HAP-1 (cell line): ENCODE measurements around the gene TEX101.
A peak's percentile ranks its signal among the peaks of the same experiment; 100 is the strongest.

ENCODE experiments used
- DNase-seq, 2 experiments: peaks; one replicate each; pipeline ENCODE4 v3.0.0-alpha.2; 2016 to 2020; ENCODE audit warnings: low spot score in 2 of 2
- H3K27me3 ChIP-seq: fragments of 250-450 bp; sonication (Bioruptor Pico); 2 replicates; pipeline ENCODE4 v1.5.1; 2020; ENCODE audit warnings: low read depth, mild to moderate bottlenecking, moderate library complexity
- H3K36me3 ChIP-seq: fragments of 250-450 bp; sonication (Bioruptor Pico); replicated peaks from 2 replicates; pipeline ENCODE4 v1.5.1; 2020; ENCODE audit warnings: mild to moderate bottlenecking
- H3K4me1 ChIP-seq: fragments of 250-450 bp; sonication (Bioruptor Pico); 2 replicates; pipeline ENCODE4 v1.5.1; 2020; ENCODE audit warnings: mild to moderate bottlenecking
- H3K4me3 ChIP-seq: fragments of 250-450 bp; sonication (Bioruptor Pico); 2 replicates; pipeline ENCODE4 v1.5.1; 2020; ENCODE audit warnings: mild to moderate bottlenecking, moderate library complexity
- H3K9me3 ChIP-seq: fragments of 250-450 bp; sonication (Bioruptor Pico); 2 replicates; pipeline ENCODE4 v1.5.1; 2020; ENCODE audit warnings: mild to moderate bottlenecking, moderate library complexity
- in situ Hi-C: fragments of 300-500 bp; cut with MboI; formaldehyde crosslinking; loops from 3 replicates; pipeline ENCODE4 v1.14.3; 2020; ENCODE audit warnings: low sequenced_read_pairs, inconsistent platforms, mixed read lengths

TEX101 gene

DNA sequence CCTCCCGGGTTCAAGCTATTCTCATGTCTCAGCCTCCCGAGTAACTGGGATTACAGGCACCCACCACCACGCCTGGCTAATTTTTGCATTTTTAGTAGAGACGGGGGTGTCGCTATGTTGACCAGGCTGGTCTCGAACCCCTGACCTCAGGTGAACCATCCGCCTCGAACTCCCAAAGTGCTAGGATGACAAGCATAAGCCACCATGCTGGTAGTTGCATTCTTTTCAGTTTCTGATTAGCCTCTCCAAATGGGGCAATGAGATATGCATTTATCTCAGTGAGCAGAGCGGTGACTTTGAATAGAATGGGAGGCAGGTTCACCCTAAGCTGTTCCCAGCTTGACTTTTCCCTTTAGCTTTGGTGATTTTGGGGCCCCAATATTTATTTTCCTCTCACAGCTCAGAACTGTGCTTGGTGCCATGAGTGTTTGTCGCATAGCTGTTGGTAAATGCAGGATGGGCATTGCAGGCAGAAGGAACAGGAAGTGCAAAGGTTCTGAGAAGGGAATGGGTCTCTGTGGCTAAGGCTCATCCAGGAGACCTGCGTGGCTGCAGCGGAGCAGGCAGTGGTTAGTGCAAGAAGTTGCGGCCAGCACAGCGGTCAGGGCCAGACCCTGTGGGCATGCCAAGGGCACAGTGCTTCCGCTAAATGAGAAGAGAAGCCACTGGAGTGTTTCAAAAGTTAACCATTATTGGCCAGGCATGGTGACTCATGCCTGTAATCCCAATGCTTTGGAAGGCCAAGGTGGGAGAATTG is 30.0 kb downstream of the TEX101 start:
- Histone ChIP-seq H3K4me3 (no peak overlapping the region), H3K9me3 (0 out of 2 replicates have a peak, but pooled peaks cover 2% of the 10 kb centered on the region), H3K27me3 (no peaks in the 10 kb centered on the region), H3K4me1 (peaks cover 4% of the 10 kb centered on the region; the same call in 1 of the 2 replicates), H3K36me3 (no peaks in the 10 kb centered on the region)
- in situ Hi-C loops = loop anchor here (5.0 to 25.0 kb wide), 4 partner anchors 78 to 210 kb away; no protein-coding TSS in a partner anchor
- DNase-seq = no peak

DNA sequence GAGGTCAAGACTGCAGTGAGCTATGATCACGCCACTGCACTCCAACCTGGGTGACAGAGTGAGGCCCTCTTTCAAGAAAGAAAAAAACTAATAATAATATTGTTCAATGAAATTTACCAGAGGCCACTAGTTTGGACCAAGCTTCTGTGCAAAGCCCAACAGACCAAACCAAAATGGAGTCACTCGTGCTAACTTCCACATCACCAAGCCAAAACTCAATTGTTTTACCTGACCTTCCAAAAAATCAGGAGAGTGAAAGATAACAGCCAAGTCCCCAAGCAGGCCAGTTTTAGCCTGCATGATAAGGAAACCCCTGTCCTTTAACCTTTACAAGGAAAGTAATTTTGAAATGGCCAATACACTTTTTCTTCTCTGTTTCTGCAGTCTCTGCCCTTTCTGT is 30.7 kb downstream of the TEX101 start:
- in situ Hi-C loops = loop anchor here (5.0 to 25.0 kb wide), 3 partner anchors 77 to 209 kb away; no protein-coding TSS in a partner anchor
- Histone ChIP-seq H3K4me1 (peaks cover 4% of the 10 kb centered on the region; the same call in 1 of the 2 replicates), H3K4me3 (no peak overlapping the region), H3K9me3 (0 out of 2 replicates have a peak, but pooled peaks cover 2% of the 10 kb centered on the region), H3K36me3 (no peaks in the 10 kb centered on the region), H3K27me3 (no peaks in the 10 kb centered on the region)
- DNase-seq = no peak

DNA sequence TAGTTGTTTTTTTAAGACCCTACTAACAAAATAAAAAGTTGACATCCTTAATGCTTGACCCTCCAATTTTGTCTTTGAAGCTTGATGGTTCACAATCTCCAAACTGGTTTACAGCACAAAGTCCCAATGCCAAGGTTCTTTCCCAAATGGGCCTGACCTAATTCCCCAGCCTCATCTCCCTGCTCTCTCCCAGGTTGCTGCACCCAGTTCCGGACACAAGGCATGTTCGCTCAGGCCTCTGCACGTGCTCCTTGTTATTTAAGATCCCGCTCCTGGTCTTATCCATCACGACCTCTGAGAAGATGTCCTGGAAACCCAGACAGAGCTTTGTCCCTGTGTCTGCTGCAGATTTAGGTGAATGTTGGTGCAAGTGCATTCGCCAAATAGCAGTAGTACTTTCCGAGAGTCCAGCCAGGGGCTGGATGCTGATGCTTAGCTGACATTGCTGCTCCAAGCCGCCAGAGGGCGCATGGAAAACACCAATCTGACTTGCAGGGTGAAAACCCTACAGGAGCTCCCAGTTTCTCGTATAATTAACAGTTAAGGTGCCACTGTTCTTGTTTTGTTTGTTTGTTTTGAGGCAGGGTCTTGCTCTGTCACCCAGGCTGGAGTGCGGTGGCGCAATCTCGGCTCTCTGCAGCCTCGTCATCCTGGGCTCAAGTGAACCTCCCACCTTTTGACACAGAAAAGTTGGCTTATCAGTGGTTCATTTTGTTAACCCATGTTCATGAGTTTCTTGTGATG is 32.2 kb downstream of the TEX101 start:
- Histone ChIP-seq H3K27me3 (no peaks in the 10 kb centered on the region), H3K36me3 (no peaks in the 10 kb centered on the region), H3K4me3 (no peak overlapping the region), H3K9me3 (0 out of 2 replicates have a peak, but pooled peaks cover 2% of the 10 kb centered on the region), H3K4me1 (peaks cover 2% of the 10 kb centered on the region; the same call in 1 of the 2 replicates)
- in situ Hi-C loops = loop anchor here (5.0 to 25.0 kb wide), 3 partner anchors 75 to 210 kb away; no protein-coding TSS in a partner anchor
- peak; percentile 61 to 78 for DNase-seq

DNA sequence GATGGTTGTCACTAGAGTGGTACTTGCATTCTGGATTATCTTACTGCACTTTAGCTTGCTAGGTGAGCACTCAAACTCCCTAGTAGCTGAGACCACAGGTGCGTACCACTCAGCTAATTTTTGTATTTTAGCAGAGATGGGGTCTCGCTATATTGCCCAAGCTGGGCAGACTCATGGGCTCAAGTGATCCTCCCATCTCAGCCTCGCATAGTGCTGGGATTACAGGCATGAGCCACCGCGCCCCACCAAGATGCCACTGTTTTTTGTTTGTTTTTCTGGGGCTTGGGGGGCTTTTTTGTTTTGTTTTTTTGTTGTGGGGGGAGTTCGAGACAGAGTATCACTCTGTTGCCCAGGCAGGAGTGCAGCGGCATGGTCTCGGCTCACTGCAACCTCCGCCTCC is 33.0 kb downstream of the TEX101 start:
- no peaks in the 10 kb centered on the region for H3K4me1 ChIP-seq
- no peaks in the 10 kb centered on the region for H3K27me3 ChIP-seq
- in situ Hi-C loops = loop anchor here (5.0 to 25.0 kb wide), 3 partner anchors 75 to 210 kb away; no protein-coding TSS in a partner anchor
- no peak overlapping the region for H3K4me3 ChIP-seq
- H3K36me3 ChIP-seq = no peaks in the 10 kb centered on the region
- no peak for DNase-seq
- H3K9me3 ChIP-seq = peaks cover 2% of the 10 kb centered on the region; the same call in 1 of the 2 replicates

- Histone ChIP-seq H3K27me3 (no peaks in the 10 kb centered on the region), H3K4me1 (peaks cover 4% of the 10 kb centered on the region), H3K36me3 (no peaks in the 10 kb centered on the region), H3K4me3 (no peak overlapping the region), H3K9me3 (peaks cover 2% of the 10 kb centered on the region; the same call in 1 of the 2 replicates)
- DNase-seq = no peak
- in situ Hi-C loops = no loop called here
These were observed 35.9 kb downstream of the TEX101 start for GRCh38 chr19:43450545-43450997.

GRCh38 chr19:43452582-43452981 is 37.9 kb downstream of the TEX101 start:
- H3K36me3 ChIP-seq = no peaks in the 10 kb centered on the region
- no peaks in the 10 kb centered on the region for H3K27me3 ChIP-seq
- peaks cover 2% of the 10 kb centered on the region; the same call in 1 of the 2 replicates for H3K9me3 ChIP-seq
- DNase-seq = no peak
- no peak overlapping the region for H3K4me3 ChIP-seq
- in situ Hi-C loops = no loop called here
- peaks cover 7% of the 10 kb centered on the region for H3K4me1 ChIP-seq

- no peak for DNase-seq
- Histone ChIP-seq H3K4me3 (no peak overlapping the region), H3K36me3 (no peaks in the 10 kb centered on the region), H3K4me1 (peaks cover 7% of the 10 kb centered on the region), H3K9me3 (peaks cover 2% of the 10 kb centered on the region; the same call in 1 of the 2 replicates), H3K27me3 (no peaks in the 10 kb centered on the region)
- in situ Hi-C loops = no loop called here
These were observed 39.3 kb downstream of the TEX101 start for GRCh38 chr19:43454031-43454430.

DNA sequence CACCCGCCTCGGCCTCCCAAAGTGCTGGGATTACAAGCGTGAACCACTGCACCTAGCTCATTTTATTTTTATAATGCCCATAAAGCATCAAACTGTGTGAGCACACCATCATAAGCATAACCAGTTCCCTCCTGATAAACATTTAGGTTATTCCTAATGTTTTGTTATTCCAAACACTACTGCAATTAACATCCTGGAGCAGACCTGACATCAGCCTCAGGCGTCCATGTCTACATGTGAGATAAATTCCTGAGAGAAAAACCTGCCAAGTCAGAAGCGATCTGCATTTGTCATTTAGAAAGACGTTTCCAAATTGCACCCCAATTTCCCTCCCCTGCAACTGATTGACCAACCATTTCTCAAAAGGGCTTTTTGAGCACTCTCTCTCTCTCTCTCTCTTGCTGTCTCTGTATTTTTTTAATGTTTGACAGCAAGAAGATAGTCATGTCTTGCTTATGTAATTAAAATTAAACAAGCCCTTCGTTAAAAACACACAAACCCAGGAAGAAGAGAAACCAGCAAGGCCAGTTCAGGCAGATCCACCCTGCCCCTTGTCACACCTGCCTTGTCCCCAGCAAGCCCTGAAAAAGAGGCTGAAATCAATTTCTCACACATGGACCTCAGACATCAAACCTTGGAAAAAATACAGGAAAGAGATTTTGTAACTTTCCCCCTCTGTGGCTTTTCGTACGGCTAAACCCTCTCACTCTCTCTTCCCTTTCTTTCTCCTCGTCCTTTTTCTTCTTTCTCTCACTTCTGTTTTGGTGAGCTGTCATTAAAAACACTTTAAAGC is 40.8 kb downstream of the TEX101 start:
- no peak for DNase-seq
- H3K4me3 ChIP-seq = no peak overlapping the region
- peaks cover 2% of the 10 kb centered on the region; the same call in 1 of the 2 replicates for H3K9me3 ChIP-seq
- no peaks in the 10 kb centered on the region for H3K36me3 ChIP-seq
- no peaks in the 10 kb centered on the region for H3K27me3 ChIP-seq
- peaks cover 7% of the 10 kb centered on the region for H3K4me1 ChIP-seq
- in situ Hi-C loops = no loop called here

- in situ Hi-C loops = no loop called here
- peak in 1 of 2 experiments; percentile 50 for DNase-seq
- H3K4me1 ChIP-seq = peaks cover 10% of the 10 kb centered on the region
- no peak overlapping the region for H3K4me3 ChIP-seq
- H3K36me3 ChIP-seq = no peaks in the 10 kb centered on the region
- no peaks in the 10 kb centered on the region for H3K27me3 ChIP-seq
- H3K9me3 ChIP-seq = no peaks in the 10 kb centered on the region
These were observed 43.1 kb downstream of the TEX101 start for GRCh38 chr19:43457809-43458208.

DNA sequence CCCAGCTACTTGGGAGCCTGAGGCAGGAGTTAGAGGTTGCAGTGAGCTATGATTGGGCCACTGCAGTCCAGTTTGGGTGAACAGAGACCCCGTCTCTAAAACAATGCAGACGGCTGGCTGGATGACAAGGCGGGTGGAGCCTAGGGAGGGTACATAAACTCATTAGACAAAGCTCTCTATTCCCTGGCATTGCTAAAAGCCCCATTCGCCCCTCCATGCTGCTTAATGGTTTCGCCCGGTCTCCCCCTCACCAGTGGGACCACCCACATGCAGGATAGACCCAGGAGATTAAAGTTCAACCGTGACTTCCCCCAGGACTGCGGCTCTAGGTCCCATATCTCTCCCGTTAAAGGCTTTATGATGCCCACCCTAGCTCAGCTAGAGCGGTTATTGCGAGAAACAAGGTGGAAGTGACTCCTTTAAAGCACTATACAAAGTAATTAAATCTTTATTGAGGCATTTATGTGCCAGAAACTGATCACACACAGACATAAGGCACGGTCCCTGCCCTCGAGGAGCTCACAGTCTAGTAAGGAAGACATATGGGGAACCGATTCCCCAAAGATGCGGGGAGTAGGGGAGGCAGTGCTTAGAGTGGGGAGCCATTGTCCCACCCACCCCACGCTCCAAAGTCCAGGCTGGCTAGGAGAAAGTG is 45.8 kb downstream of the TEX101 start:
- Histone ChIP-seq H3K27me3 (no peaks in the 10 kb centered on the region), H3K9me3 (no peaks in the 10 kb centered on the region), H3K4me1 (peaks cover 14% of the 10 kb centered on the region), H3K4me3 (no peak overlapping the region), H3K36me3 (no peaks in the 10 kb centered on the region)
- no peak for DNase-seq
- in situ Hi-C loops = no loop called here

GRCh38 chr19:43461303-43461702 is 46.6 kb downstream of the TEX101 start:
- no peaks in the 10 kb centered on the region for H3K27me3 ChIP-seq
- H3K4me3 ChIP-seq = no peak overlapping the region
- in situ Hi-C loops = no loop called here
- no peaks in the 10 kb centered on the region for H3K9me3 ChIP-seq
- no peak for DNase-seq
- H3K36me3 ChIP-seq = no peaks in the 10 kb centered on the region
- peaks cover 10% of the 10 kb centered on the region for H3K4me1 ChIP-seq

DNA sequence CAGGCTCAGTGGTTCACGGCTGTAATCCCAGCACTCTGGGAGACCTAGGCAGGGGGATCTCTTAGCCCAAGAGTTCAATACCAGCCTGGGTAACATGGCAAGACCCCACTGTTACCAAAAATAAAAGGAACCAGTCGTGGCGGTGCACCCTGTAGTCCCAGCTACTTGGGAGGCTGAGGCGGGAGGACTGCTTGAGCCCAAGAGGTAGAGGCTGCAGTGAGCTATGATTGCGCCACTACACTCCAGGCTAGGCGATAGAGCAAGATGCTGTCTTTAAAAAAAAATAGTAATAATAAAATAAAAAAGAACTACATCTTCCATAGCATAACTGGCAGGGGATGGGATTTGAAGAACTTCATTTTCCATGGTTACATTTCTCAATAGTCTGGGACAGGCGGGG is 47.7 kb downstream of the TEX101 start:
- no peak for DNase-seq
- Histone ChIP-seq H3K9me3 (no peaks in the 10 kb centered on the region), H3K36me3 (no peaks in the 10 kb centered on the region), H3K4me1 (peaks cover 10% of the 10 kb centered on the region), H3K4me3 (no peak overlapping the region), H3K27me3 (no peaks in the 10 kb centered on the region)
- in situ Hi-C loops = no loop called here
